Transverse colon (tissue), 4 donors: ENCODE measurements around the gene APOE. TPM values are rescaled to one million over a fixed set of nuclear protein-coding genes. Genes with fewer than 3 reads are reported as not detected.
"Not testable (repeated sequence)": the region's sequence is repeated elsewhere in the genome, so short reads cannot be mapped to it uniquely, and the experiment has no call there.

Experiments
- DNase-seq: peaks from one replicate; pipeline ENCODE4 v3.0.0-alpha.2; 2019
- H3K27ac ChIP-seq, 4 donors: fragments of 200-600 bp; sonication (generic); 2 replicates each; pipeline ENCODE4 v1.5.1; 2016 to 2018; ENCODE audit warnings: inconsistent platforms in 4 of 4
- H3K27me3 ChIP-seq: fragments of 200-600 bp; sonication (generic); 2 replicates; pipeline ENCODE4 v1.5.1; 2017; ENCODE audit warnings: inconsistent platforms
- H3K36me3 ChIP-seq, 4 donors: fragments of 200-600 bp; sonication (generic); 2 replicates each; pipeline ENCODE4 v1.5.1; 2017 to 2019; ENCODE audit warnings: inconsistent platforms in 4 of 4
- H3K4me1 ChIP-seq, 4 donors: fragments of 200-600 bp; sonication (generic); 2 replicates each; pipeline ENCODE4 v1.5.1; 2017 to 2020; ENCODE audit warnings: inconsistent platforms in 4 of 4
- H3K4me3 ChIP-seq, 4 donors: fragments of 200-600 bp; sonication (generic); 1 replicate in 1 of 4; 2 replicates in 3 of 4; pipeline versions ENCODE4 v1.5.1 to v1.6.1; 2017 to 2019; ENCODE audit warnings: inconsistent platforms in 4 of 4
- H3K9me3 ChIP-seq, 2 donors: fragments of 200-600 bp; sonication (generic); 2 replicates each; pipeline ENCODE4 v1.5.1; 2017 to 2019; ENCODE audit warnings: inconsistent platforms in 2 of 2
- EP300 ChIP-seq: sonication (generic); formaldehyde crosslinking; IDR thresholded peaks from one replicate; pipeline ENCODE4 v1.6.1; 2017; ENCODE audit warnings: antibody characterized with exemption, low read depth
- POLR2A ChIP-seq: fragments of 450-650 bp; IDR thresholded peaks from one replicate; pipeline ENCODE4 v1.6.1; 2016; ENCODE audit warnings: antibody characterized with exemption, mild to moderate bottlenecking, moderate library complexity
- POLR2AphosphoS5 ChIP-seq, 3 donors: sonication (generic); formaldehyde crosslinking; IDR thresholded peaks; one replicate each; pipeline ENCODE4 v1.6.1; 2016; ENCODE audit warnings: antibody characterized with exemption in 3 of 3
- WGBS, 2 donors: methylation state at CpG; one replicate each; pipeline ENCODE4 v1.1.5; 2018; ENCODE audit warnings: low coverage in 1 of 2; 5-methylcytosine and 5-hydroxymethylcytosine counted together
- in situ Hi-C, 4 donors: fragments of 200-750 bp; cut with MboI; loops; one replicate each; pipeline versions ENCODE4 v1.15.0 to v1.15.1; 2017; ENCODE audit warnings: low sequenced_read_pairs in 3 of 4, low pct_ligation_motif_present in 1 of 4, low pct_unique_long_range_greater_than_20kb in 1 of 4
- intact Hi-C: fragments of 100-400 bp; cut with DNase I; formaldehyde crosslinking; loops from one replicate; pipeline ENCODE4 v1.15.1; 2023; ENCODE audit warnings: low total_unique reads
- total RNA-seq, 4 donors: library from RNA; depleted of rRNA; stranded (reverse); fragments of >200 nt; gene quantifications; one replicate each; pipeline ENCODE4 v1.1.0, GENCODE V29; 2016
- TF ChIP-seq, protein P1 (sequence below), 5 experiments: fragments of 200-600 bp in 3 of 5; fragments of 450-650 bp in 2 of 5; sonication (generic) in 3 of 5; IDR thresholded peaks; 1 replicate in 2 of 5; 2 replicates in 3 of 5; pipeline ENCODE4 v1.5.1; 2016 to 2017; ENCODE audit warnings: antibody characterized with exemption in 5 of 5, inconsistent platforms in 3 of 5, mild to moderate bottlenecking in 2 of 5, moderate library complexity in 1 of 5

APOE gene
- total RNA-seq, 4 donors from 2014 or later, result 72.2 to 214 (median 132) TPM

- Histone ChIP-seq H3K9me3 (no peaks in the 10 kb centered on the region), H3K36me3 (peaks cover 0 to 7% (median 2%) of the 10 kb centered on the region in 4 donors), H3K4me1 (peaks cover 0 to 20% (median 9%) of the 10 kb centered on the region in 4 donors), H3K27me3 (no peaks in the 10 kb centered on the region), H3K27ac (no peak overlapping the region), H3K4me3 (no peak overlapping the region)
- no peak for TF ChIP-seq POLR2A
- no peak for TF ChIP-seq EP300
- TF ChIP-seq, protein P1, sequence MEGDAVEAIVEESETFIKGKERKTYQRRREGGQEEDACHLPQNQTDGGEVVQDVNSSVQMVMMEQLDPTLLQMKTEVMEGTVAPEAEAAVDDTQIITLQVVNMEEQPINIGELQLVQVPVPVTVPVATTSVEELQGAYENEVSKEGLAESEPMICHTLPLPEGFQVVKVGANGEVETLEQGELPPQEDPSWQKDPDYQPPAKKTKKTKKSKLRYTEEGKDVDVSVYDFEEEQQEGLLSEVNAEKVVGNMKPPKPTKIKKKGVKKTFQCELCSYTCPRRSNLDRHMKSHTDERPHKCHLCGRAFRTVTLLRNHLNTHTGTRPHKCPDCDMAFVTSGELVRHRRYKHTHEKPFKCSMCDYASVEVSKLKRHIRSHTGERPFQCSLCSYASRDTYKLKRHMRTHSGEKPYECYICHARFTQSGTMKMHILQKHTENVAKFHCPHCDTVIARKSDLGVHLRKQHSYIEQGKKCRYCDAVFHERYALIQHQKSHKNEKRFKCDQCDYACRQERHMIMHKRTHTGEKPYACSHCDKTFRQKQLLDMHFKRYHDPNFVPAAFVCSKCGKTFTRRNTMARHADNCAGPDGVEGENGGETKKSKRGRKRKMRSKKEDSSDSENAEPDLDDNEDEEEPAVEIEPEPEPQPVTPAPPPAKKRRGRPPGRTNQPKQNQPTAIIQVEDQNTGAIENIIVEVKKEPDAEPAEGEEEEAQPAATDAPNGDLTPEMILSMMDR (IDR thresholded peaks at IDR 0.05), result no peak
- no peak for TF ChIP-seq POLR2AphosphoS5 (IDR thresholded peaks at IDR 0.05)
- DNase-seq, result no peak
- intact Hi-C loops, result no loop called here
- in situ Hi-C loops, result no loop called here
- WGBS, 2 donors, result 80 to 100% methylated on average over 1 to 17 of the region's 18 CpGs
Measured at GRCh38 chr19:44879309-44880065, 26.1 kb upstream of the APOE start.

DNA sequence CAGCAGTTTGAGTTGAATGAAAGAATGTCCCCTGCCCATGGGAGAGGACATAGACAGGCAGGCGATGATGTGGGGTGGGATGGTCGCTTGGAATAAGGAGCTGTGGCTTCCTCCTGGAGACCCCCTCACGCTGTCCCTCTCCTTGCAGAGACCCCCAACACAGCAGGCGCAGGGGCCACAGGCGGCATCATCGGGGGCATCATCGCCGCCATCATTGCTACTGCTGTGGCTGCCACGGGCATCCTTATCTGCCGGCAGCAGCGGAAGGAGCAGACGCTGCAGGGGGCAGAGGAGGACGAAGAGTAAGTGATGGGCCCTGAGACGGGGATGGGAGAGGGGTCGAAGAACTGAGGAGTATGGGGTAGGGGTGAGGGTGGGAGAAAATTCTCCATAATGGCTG lies 23.5 kb upstream of the APOE start:
- peaks cover 0 to 6% (median 0%) of the 10 kb centered on the region in 4 donors for H3K36me3 ChIP-seq
- no peak for DNase-seq
- no peak overlapping the region for H3K4me3 ChIP-seq
- in situ Hi-C loops, result no loop called here
- intact Hi-C loops, result no loop called here
- no peaks in the 10 kb centered on the region for H3K27me3 ChIP-seq
- H3K4me1 ChIP-seq, result no peaks in the 10 kb centered on the region
- TF ChIP-seq, protein P1 (IDR thresholded peaks at IDR 0.05), result no peak
- no peak for TF ChIP-seq POLR2A
- TF ChIP-seq POLR2AphosphoS5 (IDR thresholded peaks at IDR 0.05), result no peak
- TF ChIP-seq EP300, result no peak
- H3K27ac ChIP-seq, result no peak overlapping the region
- no peaks in the 10 kb centered on the region for H3K9me3 ChIP-seq
- WGBS, 2 donors, result 91% methylated on average over 15 of the region's 15 CpGs; no CpG with 5 or more reads in 1 of the 2 donors

DNA sequence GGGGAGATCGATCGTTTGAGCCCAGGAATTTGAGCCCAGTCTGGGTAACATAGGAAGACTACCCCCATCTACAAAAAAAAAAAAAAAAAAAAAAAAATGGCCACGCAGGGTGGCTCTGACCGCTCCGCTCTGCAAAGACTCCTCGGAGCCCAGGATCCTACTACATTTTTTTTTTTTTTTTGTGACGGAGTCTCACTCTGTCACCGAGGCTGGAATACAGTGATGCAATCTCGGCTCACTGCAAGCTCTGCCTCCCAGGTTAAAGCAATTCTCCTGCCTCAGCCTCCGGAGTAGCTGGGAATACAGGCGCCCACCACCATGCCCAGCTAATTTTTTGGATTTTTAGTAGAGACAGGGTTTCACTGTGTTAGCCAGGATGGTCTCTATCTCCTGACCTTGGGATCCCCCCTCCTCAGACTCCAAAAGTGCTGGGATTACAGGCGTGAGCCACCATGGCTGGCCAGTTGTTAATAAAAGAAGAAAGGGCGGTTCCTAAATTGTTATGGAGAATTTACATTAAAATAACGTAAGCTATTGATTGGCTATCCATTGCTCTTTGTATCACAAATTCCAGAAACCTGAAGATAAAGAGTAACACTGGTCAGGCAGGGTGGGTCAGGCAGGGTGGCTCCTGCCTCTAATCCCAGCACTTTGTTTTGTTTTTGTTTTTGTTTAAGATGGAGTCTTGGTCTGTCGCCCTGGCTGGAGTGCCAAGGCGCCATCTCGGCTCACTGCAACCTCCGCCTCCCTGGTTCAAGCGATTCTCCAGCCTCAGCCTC lies 22.8 kb upstream of the APOE start:
- H3K4me1 ChIP-seq, intact Hi-C loops, H3K4me3 ChIP-seq, H3K36me3 ChIP-seq, H3K27ac ChIP-seq, DNase-seq, in situ Hi-C loops, H3K27me3 ChIP-seq, H3K9me3 ChIP-seq: not testable (repeated sequence)
- 92 to 94% methylated on average over 9 to 19 of the region's 19 CpGs for WGBS, 2 donors

- H3K4me3 ChIP-seq, result no peak overlapping the region
- H3K27ac ChIP-seq, result no peak overlapping the region
- H3K4me1 ChIP-seq, result no peaks in the 10 kb centered on the region
- peaks cover 0 to 6% (median 0%) of the 10 kb centered on the region in 4 donors for H3K36me3 ChIP-seq
- no peak for TF ChIP-seq POLR2AphosphoS5 (IDR thresholded peaks at IDR 0.05)
- no peak for TF ChIP-seq EP300
- TF ChIP-seq, protein P1 (IDR thresholded peaks at IDR 0.05), result no peak
- TF ChIP-seq POLR2A, result no peak
- intact Hi-C loops (no loop called here), in situ Hi-C loops (no loop called here)
- H3K27me3 ChIP-seq, result no peaks in the 10 kb centered on the region
- WGBS, 2 donors, result 87% methylated on average over 5 of the region's 5 CpGs; no CpG with 5 or more reads in 1 of the 2 donors
- no peaks in the 10 kb centered on the region for H3K9me3 ChIP-seq
- no peak for DNase-seq
Measured at GRCh38 chr19:44883922-44884321, 21.7 kb upstream of the APOE start.
